ENCODE measurements around the gene MCTP2. TPM values are rescaled to one million over a fixed set of nuclear protein-coding genes. Genes with fewer than 3 reads are reported as not detected.

Gene MCTP2
- total RNA-seq, 1 donor, result 3.9 TPM

DNA sequence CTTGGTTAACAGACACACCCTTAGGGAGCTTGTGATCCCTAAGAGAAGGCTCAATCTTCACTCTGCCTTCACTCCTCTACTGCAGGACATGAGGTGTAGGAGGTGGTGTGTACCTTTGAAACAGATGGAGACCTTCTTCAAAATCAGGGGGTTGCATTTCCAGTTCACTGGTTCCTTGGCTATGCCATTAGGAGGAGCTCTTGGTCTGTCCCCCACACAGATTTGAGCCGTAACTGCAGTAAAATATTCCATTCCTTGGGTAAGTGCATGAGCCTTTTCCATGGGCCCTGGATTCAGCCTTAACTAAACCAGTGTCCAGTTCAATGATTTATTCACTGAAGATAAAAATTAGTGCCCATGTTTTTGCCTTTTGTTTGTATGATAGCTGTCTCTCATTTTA lies 144.6 kb downstream of the MCTP2 start:
- TF ChIP-seq, protein P1, sequence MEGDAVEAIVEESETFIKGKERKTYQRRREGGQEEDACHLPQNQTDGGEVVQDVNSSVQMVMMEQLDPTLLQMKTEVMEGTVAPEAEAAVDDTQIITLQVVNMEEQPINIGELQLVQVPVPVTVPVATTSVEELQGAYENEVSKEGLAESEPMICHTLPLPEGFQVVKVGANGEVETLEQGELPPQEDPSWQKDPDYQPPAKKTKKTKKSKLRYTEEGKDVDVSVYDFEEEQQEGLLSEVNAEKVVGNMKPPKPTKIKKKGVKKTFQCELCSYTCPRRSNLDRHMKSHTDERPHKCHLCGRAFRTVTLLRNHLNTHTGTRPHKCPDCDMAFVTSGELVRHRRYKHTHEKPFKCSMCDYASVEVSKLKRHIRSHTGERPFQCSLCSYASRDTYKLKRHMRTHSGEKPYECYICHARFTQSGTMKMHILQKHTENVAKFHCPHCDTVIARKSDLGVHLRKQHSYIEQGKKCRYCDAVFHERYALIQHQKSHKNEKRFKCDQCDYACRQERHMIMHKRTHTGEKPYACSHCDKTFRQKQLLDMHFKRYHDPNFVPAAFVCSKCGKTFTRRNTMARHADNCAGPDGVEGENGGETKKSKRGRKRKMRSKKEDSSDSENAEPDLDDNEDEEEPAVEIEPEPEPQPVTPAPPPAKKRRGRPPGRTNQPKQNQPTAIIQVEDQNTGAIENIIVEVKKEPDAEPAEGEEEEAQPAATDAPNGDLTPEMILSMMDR (IDR thresholded peaks at IDR 0.05; ENCODE audit: insufficient read depth, low read length), result no peak
- DNase-seq (ENCODE audit: low read depth), result no peak
- H3K4me3 ChIP-seq (ENCODE audit: low read depth, low read length), result no peak overlapping the region

DNA sequence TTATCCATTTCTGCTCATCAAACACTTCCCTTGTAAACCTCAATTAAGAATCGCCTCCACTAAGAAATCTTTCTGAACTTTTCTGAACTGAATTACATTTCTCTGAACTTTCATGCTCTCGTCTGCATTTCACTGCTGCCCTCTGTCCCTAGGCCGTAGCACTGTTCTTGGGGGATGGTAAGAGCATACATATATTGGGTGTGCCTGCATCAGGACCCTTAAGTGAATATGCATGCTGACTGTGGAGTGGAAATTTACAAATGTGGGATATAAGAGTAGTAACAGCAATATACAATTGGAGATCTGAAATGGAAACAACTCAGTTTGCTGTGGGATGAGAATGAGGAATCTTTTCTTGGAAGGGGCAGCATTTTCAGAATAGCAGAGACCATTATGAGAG lies 148.6 kb downstream of the MCTP2 start:
- no peak for DNase-seq (ENCODE audit: low read depth)
- TF ChIP-seq, protein P1 (IDR thresholded peaks at IDR 0.05; ENCODE audit: insufficient read depth, low read length), result no peak

DNA sequence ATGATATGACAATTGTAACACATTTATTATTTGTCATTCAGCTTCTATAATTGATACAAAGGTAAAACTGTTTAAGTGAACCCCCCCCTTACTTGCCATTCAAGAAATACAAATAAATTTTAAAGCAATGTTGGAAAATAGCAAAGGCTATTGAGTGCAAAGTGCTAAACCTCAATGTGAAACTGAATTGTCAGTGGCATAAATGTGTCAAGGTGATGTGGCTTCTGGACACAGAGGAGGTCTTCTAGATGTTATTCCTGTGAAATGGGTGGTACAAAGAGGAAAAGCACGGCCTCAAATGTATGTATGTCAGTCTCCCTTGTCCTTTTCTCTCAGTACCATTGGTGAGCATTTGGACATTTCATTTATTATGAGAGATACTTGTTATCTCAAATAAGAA lies 149.4 kb downstream of the MCTP2 start:
- no peak overlapping the region for H3K4me3 ChIP-seq (ENCODE audit: low read depth, low read length)
- DNase-seq (ENCODE audit: low read depth), result no peak
- TF ChIP-seq, protein P1 (IDR thresholded peaks at IDR 0.05; ENCODE audit: insufficient read depth, low read length), result no peak

More for the DNA sequence above, 148.6 kb downstream of the MCTP2 start:
- no peak overlapping the region for H3K4me3 ChIP-seq (ENCODE audit: low read depth, low read length)

DNA sequence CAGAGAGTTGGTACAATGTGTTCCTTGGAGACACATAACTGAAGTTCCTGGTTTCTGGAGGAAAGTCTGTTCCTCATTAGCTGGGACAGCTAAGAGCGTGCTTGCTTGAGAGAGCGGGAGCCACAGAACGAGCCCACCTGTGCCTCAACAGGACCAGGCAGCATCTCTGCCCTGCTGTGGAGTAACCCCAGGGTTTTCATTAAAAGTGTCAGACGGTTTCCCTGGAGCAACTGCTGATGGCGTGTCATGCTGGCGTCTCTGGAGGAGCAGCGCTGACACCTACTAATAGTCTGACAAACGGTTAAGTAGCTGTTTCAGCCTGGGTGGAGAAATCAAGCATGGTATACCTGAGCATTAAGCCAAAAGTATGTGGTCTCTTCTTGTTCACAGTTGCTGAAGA lies 150.0 kb downstream of the MCTP2 start:
- TF ChIP-seq, protein P1 (IDR thresholded peaks at IDR 0.05; ENCODE audit: insufficient read depth, low read length), result no peak
- DNase-seq (ENCODE audit: low read depth), result no peak
- no peak overlapping the region for H3K4me3 ChIP-seq (ENCODE audit: low read depth, low read length)

DNA sequence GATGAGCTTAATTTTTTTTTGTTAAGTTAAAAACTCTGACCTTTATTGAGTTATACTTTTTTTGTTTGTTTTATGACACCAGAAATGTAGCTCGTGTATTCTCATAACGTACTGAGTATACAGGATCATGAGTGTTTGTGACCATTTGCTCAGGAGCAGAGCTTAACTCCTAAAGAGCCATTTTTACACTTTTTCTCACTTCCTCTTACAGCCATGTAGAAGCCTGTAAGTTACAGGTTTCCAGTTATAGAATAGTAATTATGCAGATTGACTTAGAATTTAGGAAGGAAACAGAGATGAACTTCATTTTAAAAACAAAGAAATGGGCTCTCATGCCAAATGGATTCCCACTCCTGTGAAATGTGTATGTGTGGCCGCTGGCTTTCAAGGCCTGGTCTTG lies 151.7 kb downstream of the MCTP2 start:
- TF ChIP-seq, protein P1 (IDR thresholded peaks at IDR 0.05; ENCODE audit: insufficient read depth, low read length), result no peak
- no peak overlapping the region for H3K4me3 ChIP-seq (ENCODE audit: low read depth, low read length)
- DNase-seq (ENCODE audit: low read depth), result no peak

DNA sequence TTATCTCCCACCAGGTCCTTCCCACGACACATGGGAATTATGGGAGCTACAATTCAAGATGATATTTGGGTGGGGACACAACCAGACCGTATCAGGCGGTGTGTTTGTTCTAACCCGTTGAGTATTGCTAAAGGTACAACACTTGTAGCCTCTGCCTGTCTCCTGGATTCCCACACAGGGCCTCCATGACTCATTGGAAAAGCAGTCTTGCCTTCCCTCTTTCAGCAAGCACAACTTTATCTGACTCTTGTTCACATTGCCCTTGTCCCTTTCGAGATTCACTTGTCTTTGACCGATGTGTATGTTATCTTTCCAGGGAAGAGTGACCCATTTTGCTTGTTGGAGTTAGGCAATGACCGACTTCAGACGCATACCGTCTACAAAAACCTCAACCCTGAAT lies 152.3 kb downstream of the MCTP2 start:
- DNase-seq (ENCODE audit: low read depth), result no peak
- TF ChIP-seq, protein P1 (IDR thresholded peaks at IDR 0.05; ENCODE audit: insufficient read depth, low read length), result no peak
- H3K4me3 ChIP-seq (ENCODE audit: low read depth, low read length), result no peak overlapping the region

DNA sequence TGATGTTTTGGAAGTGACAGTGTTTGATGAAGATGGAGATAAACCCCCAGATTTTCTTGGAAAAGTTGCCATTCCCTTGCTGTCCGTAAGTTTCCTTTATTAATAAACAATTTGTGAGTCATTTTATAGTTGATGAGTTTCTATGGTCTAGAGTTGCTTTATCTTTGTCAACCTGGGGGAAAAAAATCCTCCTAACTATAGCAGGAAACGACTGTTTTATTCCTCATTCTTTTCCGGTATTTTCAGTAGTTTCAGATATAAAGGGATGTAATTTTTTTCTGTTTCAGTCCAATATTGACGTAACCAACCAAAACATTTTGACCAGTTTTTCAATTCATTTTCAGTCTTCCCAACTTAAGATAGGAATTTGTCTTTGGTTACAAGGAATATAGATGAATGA lies 154.1 kb downstream of the MCTP2 start:
- H3K4me3 ChIP-seq (ENCODE audit: low read depth, low read length), result no peak overlapping the region
- no peak for DNase-seq (ENCODE audit: low read depth)
- TF ChIP-seq, protein P1 (IDR thresholded peaks at IDR 0.05; ENCODE audit: insufficient read depth, low read length), result no peak

Measured in fibroblast of the aortic adventitia (primary cell).